Ishikawa (cell line): ENCODE results near the gene FBXO28.

ENCODE experiments used
- CEBPB ChIP-seq: IDR thresholded peaks from 2 replicates; pipeline ENCODE4 v1.6.1; 2012
- CREB1 ChIP-seq: IDR thresholded peaks from 2 replicates; pipeline ENCODE4 v1.6.1; 2012; ENCODE audit warnings: low read depth
- EGR1 ChIP-seq: IDR thresholded peaks from 2 replicates; pipeline ENCODE4 v1.6.1; 2012
- EP300 ChIP-seq: IDR thresholded peaks from 2 replicates; pipeline ENCODE4 v1.6.1; 2012; ENCODE audit warnings: borderline replicate concordance
- FOXM1 ChIP-seq: IDR thresholded peaks from 2 replicates; pipeline ENCODE4 v1.6.1; 2012; ENCODE audit warnings: low read depth, borderline replicate concordance
- NFIC ChIP-seq: IDR thresholded peaks from 2 replicates; pipeline ENCODE4 v1.6.1; 2012
- RAD21 ChIP-seq: IDR thresholded peaks from 2 replicates; pipeline ENCODE4 v1.6.1; 2012; ENCODE audit warnings: low read depth
- TAF1 ChIP-seq: IDR thresholded peaks from 2 replicates; pipeline ENCODE4 v1.6.1; 2012; ENCODE audit warnings: low read depth, mild to moderate bottlenecking
- TCF12 ChIP-seq: IDR thresholded peaks from 2 replicates; pipeline ENCODE4 v1.6.1; 2012; ENCODE audit warnings: low read depth
- TEAD4 ChIP-seq: IDR thresholded peaks from 2 replicates; pipeline ENCODE4 v1.6.1; 2012
- YY1 ChIP-seq: IDR thresholded peaks from 2 replicates; pipeline ENCODE4 v1.6.1; 2012; ENCODE audit warnings: low read depth
- ZBTB7A ChIP-seq: IDR thresholded peaks from 2 replicates; pipeline ENCODE4 v1.6.1; 2012; ENCODE audit warnings: low read depth
- TF ChIP-seq, protein P1 (sequence below): IDR thresholded peaks from 2 replicates; pipeline ENCODE4 v1.6.1; 2012
- TF ChIP-seq, protein P2 (sequence below): IDR thresholded peaks from 2 replicates; pipeline ENCODE4 v1.6.1; 2012; ENCODE audit warnings: low read depth, mild to moderate bottlenecking
- TF ChIP-seq, protein P3 (sequence below): IDR thresholded peaks from 2 replicates; pipeline ENCODE4 v1.6.1; 2012

Gene FBXO28

GRCh38 chr1:224085421-224086108 lies 28.3 kb upstream of the FBXO28 start:
- TF ChIP-seq, protein P1, sequence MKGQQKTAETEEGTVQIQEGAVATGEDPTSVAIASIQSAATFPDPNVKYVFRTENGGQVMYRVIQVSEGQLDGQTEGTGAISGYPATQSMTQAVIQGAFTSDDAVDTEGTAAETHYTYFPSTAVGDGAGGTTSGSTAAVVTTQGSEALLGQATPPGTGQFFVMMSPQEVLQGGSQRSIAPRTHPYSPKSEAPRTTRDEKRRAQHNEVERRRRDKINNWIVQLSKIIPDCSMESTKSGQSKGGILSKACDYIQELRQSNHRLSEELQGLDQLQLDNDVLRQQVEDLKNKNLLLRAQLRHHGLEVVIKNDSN = no peak

GRCh38 chr1:224087286-224087794 lies 26.6 kb upstream of the FBXO28 start:
- TF ChIP-seq TCF12 = no peak
- no peak for TF ChIP-seq RAD21
- TF ChIP-seq TAF1 = no peak
- TF ChIP-seq EP300 = no peak
- no peak for TF ChIP-seq EGR1
- no peak for TF ChIP-seq FOXM1
- no peak for TF ChIP-seq TEAD4
- TF ChIP-seq, protein P2, sequence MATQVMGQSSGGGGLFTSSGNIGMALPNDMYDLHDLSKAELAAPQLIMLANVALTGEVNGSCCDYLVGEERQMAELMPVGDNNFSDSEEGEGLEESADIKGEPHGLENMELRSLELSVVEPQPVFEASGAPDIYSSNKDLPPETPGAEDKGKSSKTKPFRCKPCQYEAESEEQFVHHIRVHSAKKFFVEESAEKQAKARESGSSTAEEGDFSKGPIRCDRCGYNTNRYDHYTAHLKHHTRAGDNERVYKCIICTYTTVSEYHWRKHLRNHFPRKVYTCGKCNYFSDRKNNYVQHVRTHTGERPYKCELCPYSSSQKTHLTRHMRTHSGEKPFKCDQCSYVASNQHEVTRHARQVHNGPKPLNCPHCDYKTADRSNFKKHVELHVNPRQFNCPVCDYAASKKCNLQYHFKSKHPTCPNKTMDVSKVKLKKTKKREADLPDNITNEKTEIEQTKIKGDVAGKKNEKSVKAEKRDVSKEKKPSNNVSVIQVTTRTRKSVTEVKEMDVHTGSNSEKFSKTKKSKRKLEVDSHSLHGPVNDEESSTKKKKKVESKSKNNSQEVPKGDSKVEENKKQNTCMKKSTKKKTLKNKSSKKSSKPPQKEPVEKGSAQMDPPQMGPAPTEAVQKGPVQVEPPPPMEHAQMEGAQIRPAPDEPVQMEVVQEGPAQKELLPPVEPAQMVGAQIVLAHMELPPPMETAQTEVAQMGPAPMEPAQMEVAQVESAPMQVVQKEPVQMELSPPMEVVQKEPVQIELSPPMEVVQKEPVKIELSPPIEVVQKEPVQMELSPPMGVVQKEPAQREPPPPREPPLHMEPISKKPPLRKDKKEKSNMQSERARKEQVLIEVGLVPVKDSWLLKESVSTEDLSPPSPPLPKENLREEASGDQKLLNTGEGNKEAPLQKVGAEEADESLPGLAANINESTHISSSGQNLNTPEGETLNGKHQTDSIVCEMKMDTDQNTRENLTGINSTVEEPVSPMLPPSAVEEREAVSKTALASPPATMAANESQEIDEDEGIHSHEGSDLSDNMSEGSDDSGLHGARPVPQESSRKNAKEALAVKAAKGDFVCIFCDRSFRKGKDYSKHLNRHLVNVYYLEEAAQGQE = no peak
- TF ChIP-seq, protein P3, sequence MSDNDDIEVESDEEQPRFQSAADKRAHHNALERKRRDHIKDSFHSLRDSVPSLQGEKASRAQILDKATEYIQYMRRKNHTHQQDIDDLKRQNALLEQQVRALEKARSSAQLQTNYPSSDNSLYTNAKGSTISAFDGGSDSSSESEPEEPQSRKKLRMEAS = no peak
- no peak for TF ChIP-seq CREB1
- TF ChIP-seq YY1 = no peak
- TF ChIP-seq CEBPB = no peak
- no peak for TF ChIP-seq ZBTB7A
- TF ChIP-seq NFIC = no peak

DNA sequence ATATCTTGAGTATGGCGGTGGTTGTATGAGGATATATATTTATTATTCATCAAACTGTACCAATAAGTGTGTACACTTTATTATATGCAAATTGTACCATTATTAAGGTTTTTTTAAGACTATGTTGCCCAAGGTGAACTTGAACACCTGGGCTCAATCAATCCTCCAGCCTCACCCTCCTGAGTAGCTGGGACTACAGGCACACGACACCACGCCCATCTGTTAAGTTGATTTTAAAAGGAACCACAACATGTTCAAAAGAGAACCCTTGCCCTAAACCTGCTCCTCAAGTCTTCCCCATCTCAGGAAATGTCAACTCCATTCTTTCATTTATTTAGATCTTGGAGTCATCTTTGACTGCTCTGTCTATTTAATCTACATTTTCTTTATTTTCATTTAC lies 24.3 kb upstream of the FBXO28 start:
- TF ChIP-seq, protein P3 = no peak
- TF ChIP-seq CREB1 (no peak), FOXM1 (no peak)

- TF ChIP-seq EP300 (no peak), FOXM1 (no peak)
Measured at GRCh38 chr1:224090116-224090515, 23.8 kb upstream of the FBXO28 start.

DNA sequence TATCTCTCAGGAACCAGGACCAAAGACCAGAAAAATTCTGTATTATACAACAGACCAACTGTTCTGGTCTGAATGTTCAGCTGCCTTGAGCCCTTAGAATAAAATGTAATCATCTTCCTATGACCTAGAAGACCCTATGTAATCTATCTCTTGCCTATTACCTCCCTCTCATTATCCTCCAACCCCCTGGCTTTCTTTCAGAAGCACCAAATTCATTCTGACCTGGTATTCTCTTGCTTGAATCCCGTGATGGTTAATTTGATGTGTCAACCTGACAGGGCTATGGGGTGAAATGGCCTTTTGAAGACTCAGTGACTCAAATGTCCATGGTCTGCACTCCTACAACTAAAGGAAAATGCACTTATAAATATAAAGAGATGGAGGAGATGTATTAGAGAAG lies 21.8 kb upstream of the FBXO28 start:
- no peak for TF ChIP-seq FOXM1
- TF ChIP-seq YY1 = no peak
- TF ChIP-seq, protein P3 = no peak
- no peak for TF ChIP-seq NFIC
- no peak for TF ChIP-seq RAD21
- TF ChIP-seq, protein P1 = no peak
- no peak for TF ChIP-seq EGR1
- no peak for TF ChIP-seq ZBTB7A
- TF ChIP-seq, protein P2 = no peak
- no peak for TF ChIP-seq TEAD4
- TF ChIP-seq EP300 = no peak
- TF ChIP-seq CEBPB = no peak
- TF ChIP-seq CREB1 = no peak
- no peak for TF ChIP-seq TAF1
- TF ChIP-seq TCF12 = no peak

- no peak for TF ChIP-seq CEBPB
- TF ChIP-seq YY1 = no peak
- TF ChIP-seq EP300 = no peak
- TF ChIP-seq, protein P2 = no peak
- no peak for TF ChIP-seq ZBTB7A
- TF ChIP-seq, protein P1 = no peak
- TF ChIP-seq FOXM1 = no peak
- no peak for TF ChIP-seq NFIC
- TF ChIP-seq, protein P3 = no peak
- TF ChIP-seq TEAD4 = no peak
- no peak for TF ChIP-seq EGR1
- no peak for TF ChIP-seq RAD21
- no peak for TF ChIP-seq TCF12
Measured at GRCh38 chr1:224092601-224093000, 21.3 kb upstream of the FBXO28 start.
